ENCODE measurements around the gene GUCY1A2.

GRCh38 chr11:106879029-106879428, 139.2 kb downstream of the GUCY1A2 start:
- TF ChIP-seq, protein P1, sequence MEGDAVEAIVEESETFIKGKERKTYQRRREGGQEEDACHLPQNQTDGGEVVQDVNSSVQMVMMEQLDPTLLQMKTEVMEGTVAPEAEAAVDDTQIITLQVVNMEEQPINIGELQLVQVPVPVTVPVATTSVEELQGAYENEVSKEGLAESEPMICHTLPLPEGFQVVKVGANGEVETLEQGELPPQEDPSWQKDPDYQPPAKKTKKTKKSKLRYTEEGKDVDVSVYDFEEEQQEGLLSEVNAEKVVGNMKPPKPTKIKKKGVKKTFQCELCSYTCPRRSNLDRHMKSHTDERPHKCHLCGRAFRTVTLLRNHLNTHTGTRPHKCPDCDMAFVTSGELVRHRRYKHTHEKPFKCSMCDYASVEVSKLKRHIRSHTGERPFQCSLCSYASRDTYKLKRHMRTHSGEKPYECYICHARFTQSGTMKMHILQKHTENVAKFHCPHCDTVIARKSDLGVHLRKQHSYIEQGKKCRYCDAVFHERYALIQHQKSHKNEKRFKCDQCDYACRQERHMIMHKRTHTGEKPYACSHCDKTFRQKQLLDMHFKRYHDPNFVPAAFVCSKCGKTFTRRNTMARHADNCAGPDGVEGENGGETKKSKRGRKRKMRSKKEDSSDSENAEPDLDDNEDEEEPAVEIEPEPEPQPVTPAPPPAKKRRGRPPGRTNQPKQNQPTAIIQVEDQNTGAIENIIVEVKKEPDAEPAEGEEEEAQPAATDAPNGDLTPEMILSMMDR (IDR thresholded peaks at IDR 0.05) = no peak
- no peak for TF ChIP-seq POLR2A (IDR thresholded peaks at IDR 0.05)
